NCI-H146 treated with DMSO at 0.1 percent for 48 hours (cell line): ENCODE data around the gene KCNF1.

Experiments used
- DNase-seq: peaks from one replicate; lab custom pipeline; 2025; ENCODE audit not compliant: unreplicated experiment; lab: John Stamatoyannopoulos, UW

Gene KCNF1

DNA sequence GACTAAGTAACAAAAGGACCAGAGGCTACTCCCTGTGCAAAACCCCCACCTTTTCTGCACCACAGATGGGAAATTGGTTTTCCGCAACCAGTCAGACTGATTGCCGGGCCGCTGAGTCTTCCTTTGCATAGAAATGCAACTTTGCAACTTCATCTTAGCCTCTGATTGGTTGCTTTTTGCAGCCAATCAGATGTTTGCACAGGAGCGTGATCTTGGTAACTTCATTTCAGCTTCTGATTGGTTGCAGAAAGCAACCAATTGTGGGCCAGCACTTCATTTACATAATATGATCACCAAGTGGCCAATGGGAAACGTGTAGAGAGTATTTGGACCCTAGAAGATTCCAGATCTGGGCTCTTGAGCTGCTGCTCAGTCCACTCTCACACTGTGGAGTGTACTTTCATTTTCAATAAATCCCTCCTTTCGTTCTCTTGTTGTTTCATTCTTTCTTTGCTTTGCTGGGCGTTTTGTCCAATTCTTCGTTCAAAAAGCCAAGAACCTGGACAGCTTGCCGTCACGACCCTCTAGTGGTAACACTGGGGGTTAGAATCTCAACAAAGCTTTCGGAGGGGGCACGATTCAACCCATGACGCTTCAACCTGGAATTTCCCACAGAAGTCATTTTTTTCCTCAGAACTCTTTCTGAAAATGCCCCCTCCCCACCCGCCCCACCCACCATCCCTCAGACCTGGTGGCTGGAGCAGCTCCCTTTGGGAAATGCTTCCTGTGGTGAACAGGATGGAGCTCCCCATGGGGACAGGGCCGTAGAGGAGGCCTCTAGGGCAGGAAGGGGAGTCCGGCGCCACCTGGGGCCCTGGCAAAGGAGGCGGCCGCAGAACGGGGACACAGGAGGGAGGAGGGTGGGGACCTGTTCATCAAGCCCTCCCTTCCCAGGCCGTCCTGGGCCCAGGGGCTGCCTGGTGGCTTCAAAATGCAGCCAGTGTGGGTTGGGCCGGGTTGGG lies 31.8 kb upstream of the KCNF1 start:
- DNase-seq, result no peak

DNA sequence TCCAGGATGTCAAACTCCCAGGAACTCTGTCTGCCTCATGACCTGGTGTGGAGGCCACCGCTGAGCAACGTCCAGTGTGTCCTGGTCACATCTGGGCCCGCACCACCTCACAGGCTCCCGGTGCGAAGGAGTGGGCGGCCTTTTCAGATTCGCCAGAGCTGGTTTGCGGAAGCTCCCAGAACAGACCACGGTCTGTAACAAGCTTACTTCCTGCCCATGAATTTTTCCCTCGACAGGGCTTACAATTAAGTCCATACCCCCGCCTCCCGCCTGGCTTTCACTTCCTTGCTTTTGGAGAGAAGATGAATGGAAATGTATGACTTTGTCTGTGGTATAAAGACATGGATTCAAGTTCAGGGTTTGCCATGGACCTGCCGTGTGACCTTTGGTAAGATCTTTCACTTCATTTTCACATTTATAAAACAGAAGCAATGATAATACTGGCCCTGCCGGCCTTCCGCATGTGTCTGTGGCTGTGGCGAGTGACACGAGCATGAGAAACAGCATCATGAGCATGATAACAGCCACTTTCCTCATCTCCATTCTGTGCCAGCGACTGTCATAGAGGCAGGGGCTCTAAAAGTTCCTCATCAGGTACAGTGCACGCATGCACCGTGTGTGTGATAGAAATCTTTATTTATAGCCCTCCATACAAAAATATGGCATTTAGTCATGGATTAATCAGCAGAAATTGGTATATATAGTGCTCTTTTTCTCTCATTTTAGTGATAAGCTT lies 31.0 kb upstream of the KCNF1 start:
- no peak for DNase-seq

DNA sequence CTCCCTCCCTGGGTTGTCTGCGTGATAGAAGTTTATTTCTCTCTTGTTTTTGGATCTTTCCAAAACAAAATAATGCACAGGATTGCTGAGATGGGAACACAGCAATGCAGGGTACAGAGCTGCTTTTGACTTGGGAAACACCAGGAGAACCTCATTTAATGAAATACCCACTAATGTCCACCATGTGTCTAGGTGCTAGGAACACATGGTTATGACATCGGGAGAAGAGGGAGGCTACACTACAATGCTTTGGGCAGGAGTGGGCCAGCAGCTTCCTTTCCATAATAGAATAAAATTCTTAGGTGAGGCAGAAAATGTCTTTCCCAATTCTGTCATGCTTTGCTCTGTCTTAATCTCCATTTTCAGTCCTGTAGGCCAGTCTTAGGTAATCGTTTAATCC lies 29.2 kb upstream of the KCNF1 start:
- DNase-seq, result no peak

DNA sequence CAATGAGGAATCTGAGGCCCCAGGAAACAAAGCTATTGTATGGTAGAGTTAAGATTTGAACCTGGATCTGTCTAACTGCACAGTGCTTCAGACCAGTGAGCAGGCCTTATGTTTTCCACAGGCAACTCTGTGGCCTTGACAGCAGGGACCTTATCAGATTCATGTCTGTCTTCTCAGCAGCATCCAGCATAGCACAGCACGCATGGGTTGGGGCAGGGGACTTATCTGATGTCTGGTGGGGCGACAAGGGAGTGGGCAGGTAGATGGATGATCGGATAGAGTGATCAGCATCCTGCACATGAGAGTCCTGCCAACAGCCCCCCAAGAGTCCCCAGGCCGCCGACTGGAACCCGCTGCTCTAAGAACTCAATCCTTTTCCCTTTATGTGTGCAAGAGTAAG lies 28.7 kb upstream of the KCNF1 start:
- no peak for DNase-seq

- no peak for DNase-seq
These were observed 27.8 kb upstream of the KCNF1 start for GRCh38 chr2:10883801-10884478.

DNA sequence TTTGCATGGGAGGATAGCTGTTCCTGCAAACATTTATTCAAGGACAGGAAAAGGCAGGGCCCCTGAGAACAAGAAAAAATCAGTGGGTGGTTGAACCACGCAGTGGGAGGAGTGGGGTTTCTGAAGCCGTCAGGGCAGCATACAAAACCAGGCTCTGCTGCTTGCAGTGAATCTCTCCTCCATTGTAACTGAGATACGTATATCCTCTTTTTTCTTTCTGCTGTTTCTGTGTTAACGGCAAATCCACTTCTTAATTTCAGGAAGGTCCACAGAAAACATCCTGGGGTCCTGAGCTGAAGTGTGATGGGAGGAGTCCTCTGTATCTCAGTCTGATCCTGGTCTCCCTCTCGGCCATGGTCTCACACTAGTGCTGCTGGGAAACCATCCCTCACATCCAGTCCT lies 27.2 kb upstream of the KCNF1 start:
- DNase-seq, result peak; percentile 58

DNA sequence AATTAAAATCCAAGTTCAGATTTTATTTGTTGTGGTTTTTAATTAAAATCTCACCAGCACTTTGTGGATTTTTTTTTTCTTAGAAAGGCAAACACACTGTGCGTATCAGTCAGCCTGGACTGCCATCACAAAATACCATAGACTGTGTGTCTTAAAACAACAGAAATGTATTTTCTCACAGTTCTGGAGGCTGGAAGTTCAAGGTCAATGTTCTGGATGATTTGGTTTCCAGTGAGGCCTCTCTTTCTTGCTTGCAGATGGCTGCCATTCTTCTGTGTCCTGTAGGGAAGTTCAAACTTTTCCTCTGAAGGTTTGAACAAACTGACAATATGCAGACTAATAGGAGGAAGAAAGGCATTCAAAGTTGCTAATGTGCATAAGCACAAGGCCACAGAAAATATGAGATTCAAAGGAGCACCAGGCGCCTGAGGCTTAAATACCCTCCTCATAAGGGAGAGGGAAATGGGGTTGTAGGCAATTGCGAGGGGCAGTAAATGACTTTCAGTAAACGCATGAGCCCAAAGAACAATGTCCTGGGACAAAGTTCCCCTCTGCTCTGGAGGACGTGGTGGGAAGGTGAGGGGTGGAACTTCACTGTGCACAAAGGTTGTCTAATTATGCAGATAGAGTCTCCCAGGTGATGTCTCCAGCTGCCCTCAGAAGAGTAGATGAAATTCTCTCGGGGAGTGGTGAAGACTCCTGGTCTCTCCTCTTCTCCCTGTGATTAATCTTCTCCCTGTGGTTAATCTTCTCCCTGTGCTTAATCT lies 26.5 kb upstream of the KCNF1 start:
- DNase-seq, result no peak

GRCh38 chr2:10887476-10887875 lies 24.3 kb upstream of the KCNF1 start:
- DNase-seq, result peak; percentile 30

- peak; percentile 44 for DNase-seq
These were observed 22.0 kb upstream of the KCNF1 start for GRCh38 chr2:10889651-10890215.

DNA sequence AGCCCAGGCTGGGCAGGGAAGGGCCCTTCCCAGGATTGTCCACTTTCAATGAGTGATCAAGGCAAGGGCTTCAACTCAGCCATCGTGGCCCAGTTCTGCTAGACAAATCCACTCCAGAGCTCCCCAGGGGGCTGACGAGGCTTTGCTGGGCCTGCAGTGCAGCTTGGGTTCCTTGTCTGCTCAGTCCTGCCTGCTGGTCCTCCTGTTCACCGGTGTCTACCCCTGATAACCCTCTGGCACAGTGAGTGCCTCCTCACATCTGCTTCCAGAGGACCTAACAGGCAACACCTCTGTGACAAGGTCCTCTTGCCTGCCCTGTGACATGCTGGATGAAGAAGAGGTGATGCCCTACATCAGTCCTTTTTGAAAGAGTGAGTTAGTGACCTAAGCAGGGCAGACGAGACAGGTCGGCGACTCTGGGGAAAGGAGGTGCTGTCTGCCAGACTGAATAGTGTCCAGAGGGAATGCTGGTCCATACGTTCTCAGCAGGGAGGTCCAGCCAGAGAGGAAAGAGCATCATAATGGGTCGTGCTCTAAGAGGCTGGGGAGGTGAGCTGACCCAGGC lies 20.9 kb upstream of the KCNF1 start:
- DNase-seq, result no peak

- DNase-seq, result no peak
These were observed 20.3 kb upstream of the KCNF1 start for GRCh38 chr2:10891390-10891789.

DNA sequence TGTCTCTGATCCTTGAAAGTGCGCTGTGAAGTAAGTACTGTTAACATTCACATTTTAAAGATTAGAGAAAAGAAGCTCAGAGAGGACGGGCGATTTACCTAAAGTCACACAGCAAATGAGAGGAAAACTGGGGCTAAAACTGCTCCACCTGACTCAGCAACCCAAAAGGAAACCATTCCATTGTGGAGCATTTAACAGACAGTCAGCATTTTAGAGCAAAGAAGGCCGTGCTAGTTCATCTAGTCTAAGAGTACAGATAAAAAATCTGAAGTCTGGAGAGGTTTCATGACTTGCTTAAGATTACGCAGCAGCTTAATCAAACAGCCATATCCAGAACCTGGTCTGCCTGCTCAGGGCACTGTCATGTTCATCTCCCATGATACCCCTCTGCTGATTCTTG lies 19.9 kb upstream of the KCNF1 start:
- no peak for DNase-seq

- no peak for DNase-seq
These were observed 19.4 kb upstream of the KCNF1 start for GRCh38 chr2:10892316-10892715.

DNA sequence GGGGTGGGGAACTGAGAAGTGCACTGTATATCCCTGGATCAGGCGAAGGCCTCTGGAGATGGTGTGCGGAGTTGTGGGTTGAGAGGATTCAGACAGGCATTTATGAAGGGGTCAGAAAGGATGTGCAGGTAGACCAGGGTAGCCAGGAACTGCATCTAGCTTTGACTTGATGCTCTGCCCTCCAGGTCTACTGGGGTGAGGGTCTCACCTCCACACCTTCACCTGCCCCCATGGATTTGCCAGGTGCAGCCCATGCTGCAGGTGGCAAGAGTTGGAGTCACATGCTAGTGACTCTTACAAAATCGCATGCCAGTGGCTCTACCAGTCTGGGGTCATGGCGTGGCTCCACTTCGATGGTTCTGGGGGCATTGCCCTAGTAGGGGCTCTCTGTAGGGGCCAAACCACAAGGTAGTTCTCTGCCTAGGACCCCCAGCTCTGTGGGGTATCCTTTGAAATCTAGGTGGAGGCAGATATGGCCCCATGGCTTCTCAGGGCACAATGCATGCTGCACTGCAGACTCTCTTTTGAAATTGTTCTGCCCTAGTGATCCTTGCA lies 18.9 kb upstream of the KCNF1 start:
- no peak for DNase-seq

- DNase-seq, result no peak
These were observed 17.3 kb upstream of the KCNF1 start for GRCh38 chr2:10894264-10894935.

- no peak for DNase-seq
These were observed 16.5 kb upstream of the KCNF1 start for GRCh38 chr2:10895231-10895630.

DNA sequence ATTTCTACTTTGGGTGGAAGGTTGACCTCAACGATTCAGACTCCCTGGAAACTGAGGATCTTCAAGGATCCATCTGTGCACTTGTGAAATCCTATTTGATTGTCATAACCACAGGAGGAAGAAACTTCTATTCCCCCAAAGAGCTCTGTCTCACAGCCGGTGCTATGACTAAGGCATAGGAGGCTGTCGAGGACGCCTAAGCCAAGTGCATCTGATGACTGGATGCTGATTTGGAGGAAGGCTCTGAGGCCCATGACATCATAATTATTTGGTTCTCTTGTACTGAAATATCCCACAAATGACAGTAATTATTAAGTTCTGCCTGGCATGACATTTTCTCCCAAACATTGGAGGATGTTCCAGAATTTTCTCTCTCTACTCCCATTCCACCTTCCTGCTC lies 13.8 kb upstream of the KCNF1 start:
- DNase-seq, result no peak

DNA sequence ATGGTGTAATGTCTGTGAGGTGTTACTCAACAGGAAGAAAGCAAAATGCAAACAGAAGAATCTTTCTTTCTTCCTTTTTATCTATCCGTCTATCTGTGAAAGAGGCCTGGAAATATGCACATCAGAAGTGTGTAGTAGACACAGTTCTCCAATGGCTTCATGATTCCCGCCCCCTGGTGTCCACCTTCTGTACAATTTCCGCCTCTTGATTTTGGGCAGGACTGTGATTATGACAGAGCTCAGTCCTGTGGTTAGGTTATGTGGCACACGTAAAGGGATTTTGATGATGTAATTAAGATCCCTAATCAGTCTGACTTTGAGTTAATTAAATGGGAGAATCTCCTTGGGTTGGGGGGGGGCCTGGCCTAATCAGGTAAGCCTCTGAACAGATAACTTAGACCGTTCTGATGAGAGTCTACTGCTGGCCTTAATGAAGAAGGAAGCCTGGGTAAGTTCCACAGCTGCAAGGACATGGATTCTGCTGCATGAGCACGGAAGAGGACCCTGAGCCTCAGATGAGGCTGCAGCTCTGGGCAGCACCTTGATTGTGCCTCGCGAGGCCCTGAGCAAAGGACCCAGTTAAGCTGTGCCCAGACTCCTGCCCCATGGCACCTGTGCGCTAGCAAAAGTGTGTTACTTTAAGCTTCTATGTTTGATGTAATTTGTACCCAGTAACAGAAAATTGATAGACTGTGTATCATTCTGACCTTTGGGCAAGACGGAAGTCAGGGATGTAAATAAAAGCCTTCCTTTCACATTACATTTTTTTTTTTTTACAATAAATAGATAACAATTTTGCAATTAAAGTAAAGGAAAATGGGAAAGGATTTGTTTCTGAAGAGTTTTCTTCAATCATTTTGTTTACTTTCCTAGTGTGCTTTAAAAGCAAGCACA lies 11.3 kb upstream of the KCNF1 start:
- DNase-seq, result peak; percentile 8
